ENCODE measurements around the gene MS4A7.

Gene MS4A7

GRCh38 chr11:60343094-60343704, 35.1 kb upstream of the MS4A7 start:
- TF ChIP-seq CTCF (IDR thresholded peaks at IDR 0.05; ENCODE audit: low read depth, low read length): peak; percentile 22
- in situ Hi-C loops (cut with HindIII; ENCODE audit: low sequenced_read_pairs): no loop called here
- H3K4me3 ChIP-seq (ENCODE audit: low read depth, low read length): no peak overlapping the region
- no peak for DNase-seq (ENCODE audit: low read depth, low spot score)

GRCh38 chr11:60344146-60344545, 34.2 kb upstream of the MS4A7 start:
- TF ChIP-seq CTCF (IDR thresholded peaks at IDR 0.05; ENCODE audit: low read depth, low read length): no peak
- no peak overlapping the region for H3K4me3 ChIP-seq (ENCODE audit: low read depth, low read length)
- no peak for DNase-seq (ENCODE audit: low read depth, low spot score)
- in situ Hi-C loops (cut with HindIII; ENCODE audit: low sequenced_read_pairs): no loop called here

- H3K4me3 ChIP-seq (ENCODE audit: low read depth, low read length): no peak overlapping the region
- TF ChIP-seq CTCF (IDR thresholded peaks at IDR 0.05; ENCODE audit: low read depth, low read length): no peak
- in situ Hi-C loops (cut with HindIII; ENCODE audit: low sequenced_read_pairs): no loop called here
- no peak for DNase-seq (ENCODE audit: low read depth, low spot score)
Observed at GRCh38 chr11:60345489-60345888, 32.8 kb upstream of the MS4A7 start.

- DNase-seq (ENCODE audit: low read depth, low spot score): no peak
- no peak for TF ChIP-seq CTCF (IDR thresholded peaks at IDR 0.05; ENCODE audit: low read depth, low read length)
- H3K4me3 ChIP-seq (ENCODE audit: low read depth, low read length): no peak overlapping the region
- in situ Hi-C loops (cut with HindIII; ENCODE audit: low sequenced_read_pairs): no loop called here
Observed at GRCh38 chr11:60347084-60347797, 31.1 kb upstream of the MS4A7 start.

- no peak for DNase-seq (ENCODE audit: low read depth, low spot score)
- TF ChIP-seq CTCF (IDR thresholded peaks at IDR 0.05; ENCODE audit: low read depth, low read length): no peak
- in situ Hi-C loops (cut with HindIII; ENCODE audit: low sequenced_read_pairs): no loop called here
- no peak overlapping the region for H3K4me3 ChIP-seq (ENCODE audit: low read depth, low read length)
Observed at GRCh38 chr11:60348116-60348515, 30.2 kb upstream of the MS4A7 start.

- DNase-seq (ENCODE audit: low read depth, low spot score): no peak
- no peak for TF ChIP-seq CTCF (IDR thresholded peaks at IDR 0.05; ENCODE audit: low read depth, low read length)
- no peak overlapping the region for H3K4me3 ChIP-seq (ENCODE audit: low read depth, low read length)
- in situ Hi-C loops (cut with HindIII; ENCODE audit: low sequenced_read_pairs): no loop called here
Observed at GRCh38 chr11:60349990-60350389, 28.3 kb upstream of the MS4A7 start.
